ENCODE data around the gene SMAD7. TPM values are rescaled to one million over a fixed set of nuclear protein-coding genes. Genes with fewer than 3 reads are reported as not detected.

The SMAD7 gene
- total RNA-seq, 2 experiments from 2014 or later, result 2.9 to 15.1 TPM

GRCh38 chr18:48997985-48998831 is 47.4 kb upstream of the SMAD7 start:
- Histone ChIP-seq H3K4me3 (ENCODE audit: low read depth, low read length, poor library complexity, severe bottlenecking) (no peak overlapping the region), H2AFZ (ENCODE audit: low read length) (no peak overlapping the region), H3K9me2 (ENCODE audit: insufficient read depth, low read length) (no peaks in the 10 kb centered on the region), H4K20me1 (ENCODE audit: insufficient read depth, low read length) (no peaks in the 10 kb centered on the region), H3K4me2 (ENCODE audit: low read length) (no peak overlapping the region), H3K9me3 (ENCODE audit: low read length) (no peaks in the 10 kb centered on the region), H3K36me3 (ENCODE audit: insufficient read depth, low read length) (no peaks in the 10 kb centered on the region), H3K4me1 (ENCODE audit: insufficient read depth, low read length, poor library complexity, severe bottlenecking) (no peaks in the 10 kb centered on the region), H3K79me2 (ENCODE audit: insufficient read depth, low read depth, low read length) (no peaks in the 10 kb centered on the region), H3K27ac (ENCODE audit: low read depth, low read length, poor library complexity, severe bottlenecking) (no peak overlapping the region)
- ChIA-PET CTCF (ENCODE audit: unreplicated experiment) (no interaction called here), POLR2A (interaction anchor here (0.7 kb wide), 1 partner anchor 124 kb away, joined by 4 read pairs; no protein-coding TSS in a partner anchor)
- no TSS peak for BruUV-seq (replicated peaks)
- DNase-seq (ENCODE audit: low spot score), result no peak
- TF ChIP-seq EZH2phosphoT487 (IDR thresholded peaks at IDR 0.05; ENCODE audit: borderline replicate concordance, low read depth, low read length) (no peak), CTCF (conservative IDR thresholded peaks at IDR 0.05; ENCODE audit: low read length) (no peak)
- intact Hi-C loops (cut with micrococcal nuclease; ENCODE audit: unreplicated experiment), result no loop called here

GRCh38 chr18:48997681-48997984 is 46.9 kb upstream of the SMAD7 start:
- H3K9me3 ChIP-seq (ENCODE audit: low read length), result no peaks in the 10 kb centered on the region
- no peak overlapping the region for H3K27ac ChIP-seq (ENCODE audit: low read depth, low read length, poor library complexity, severe bottlenecking)
- H3K79me2 ChIP-seq (ENCODE audit: insufficient read depth, low read depth, low read length), result no peaks in the 10 kb centered on the region
- TF ChIP-seq CTCF (conservative IDR thresholded peaks at IDR 0.05; ENCODE audit: low read length) (no peak), EZH2phosphoT487 (IDR thresholded peaks at IDR 0.05; ENCODE audit: borderline replicate concordance, low read depth, low read length) (no peak)
- intact Hi-C loops (cut with micrococcal nuclease; ENCODE audit: unreplicated experiment), result no loop called here
- H4K20me1 ChIP-seq (ENCODE audit: insufficient read depth, low read length), result no peaks in the 10 kb centered on the region
- H3K4me2 ChIP-seq (ENCODE audit: low read length), result no peak overlapping the region
- no TSS peak for BruUV-seq (replicated peaks)
- H3K36me3 ChIP-seq (ENCODE audit: insufficient read depth, low read length), result no peaks in the 10 kb centered on the region
- no peak overlapping the region for H3K4me3 ChIP-seq (ENCODE audit: low read depth, low read length, poor library complexity, severe bottlenecking)
- no peak for DNase-seq (ENCODE audit: low spot score)
- peaks cover 6% of the 10 kb centered on the region for H3K4me1 ChIP-seq (ENCODE audit: insufficient read depth, low read length, poor library complexity, severe bottlenecking)
- ChIA-PET POLR2A (interaction anchor here (0.7 to 0.9 kb wide), 4 partner anchors 10 to 125 kb away, joined by 3 to 4 read pairs (median 4); no protein-coding TSS in a partner anchor), CTCF (ENCODE audit: unreplicated experiment) (no interaction called here)
- no peaks in the 10 kb centered on the region for H3K9me2 ChIP-seq (ENCODE audit: insufficient read depth, low read length)
- H2AFZ ChIP-seq (ENCODE audit: low read length), result no peak overlapping the region

- no peaks in the 10 kb centered on the region for H3K9me2 ChIP-seq (ENCODE audit: insufficient read depth, low read length)
- H3K4me2 ChIP-seq (ENCODE audit: low read length), result no peak overlapping the region
- no peaks in the 10 kb centered on the region for H3K9me3 ChIP-seq (ENCODE audit: low read length)
- H3K4me1 ChIP-seq (ENCODE audit: insufficient read depth, low read length, poor library complexity, severe bottlenecking), result peaks cover 12% of the 10 kb centered on the region
- POLR2A ChIA-PET, result interaction anchor here (0.7 to 0.9 kb wide), 3 partner anchors 10 to 35 kb away, joined by 3 to 4 read pairs (median 3); no protein-coding TSS in a partner anchor
- H3K4me3 ChIP-seq (ENCODE audit: low read depth, low read length, poor library complexity, severe bottlenecking), result no peak overlapping the region
- DNase-seq (ENCODE audit: low spot score), result no peak
- no peaks in the 10 kb centered on the region for H3K79me2 ChIP-seq (ENCODE audit: insufficient read depth, low read depth, low read length)
- H2AFZ ChIP-seq (ENCODE audit: low read length), result no peak overlapping the region
- H3K36me3 ChIP-seq (ENCODE audit: insufficient read depth, low read length), result no peaks in the 10 kb centered on the region
- no peaks in the 10 kb centered on the region for H4K20me1 ChIP-seq (ENCODE audit: insufficient read depth, low read length)
- CTCF ChIA-PET (ENCODE audit: unreplicated experiment), result no interaction called here
- no peak for TF ChIP-seq CTCF (conservative IDR thresholded peaks at IDR 0.05; ENCODE audit: low read length)
- no peak for TF ChIP-seq EZH2phosphoT487 (IDR thresholded peaks at IDR 0.05; ENCODE audit: borderline replicate concordance, low read depth, low read length)
- H3K27ac ChIP-seq (ENCODE audit: low read depth, low read length, poor library complexity, severe bottlenecking), result no peak overlapping the region
- intact Hi-C loops (cut with micrococcal nuclease; ENCODE audit: unreplicated experiment), result no loop called here
- no TSS peak for BruUV-seq (replicated peaks)
Observed at GRCh38 chr18:48996901-48997463, 46.2 kb upstream of the SMAD7 start.

All from OCI-LY7 (cell line).